22Rv1 (cell line): Measurements from ENCODE around the gene MAPK9.

Source experiments
- ZFX ChIP-seq: fragments of 450-650 bp; IDR thresholded peaks from 2 replicates; pipeline ENCODE4 v1.6.1; 2017; ENCODE audit warnings: antibody characterized with exemption, borderline replicate concordance
- TF ChIP-seq, protein P1 (sequence below): fragments of 450-650 bp; IDR thresholded peaks from 2 replicates; pipeline ENCODE4 v1.5.1; 2017; ENCODE audit warnings: mild to moderate bottlenecking

DNA sequence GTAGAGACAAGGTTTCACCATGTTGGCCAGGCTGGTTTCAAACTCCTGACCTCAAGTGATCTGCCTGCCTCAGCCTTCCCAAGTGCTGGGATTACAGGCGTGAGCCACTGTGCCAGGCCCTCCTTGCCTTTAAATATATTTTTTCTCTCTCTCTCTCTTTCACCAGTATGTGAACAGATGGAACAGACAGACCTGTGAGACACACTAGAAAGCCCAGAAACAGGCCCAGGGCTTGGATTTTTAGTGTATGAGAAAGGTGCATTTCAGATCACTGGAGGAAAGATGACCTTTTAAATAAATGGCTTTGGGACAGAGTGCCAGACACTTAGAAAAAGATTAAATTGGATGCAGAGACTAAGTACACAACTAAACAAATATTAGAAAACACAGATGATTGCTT, 86.0 kb downstream of the MAPK9 start:
- TF ChIP-seq, protein P1, sequence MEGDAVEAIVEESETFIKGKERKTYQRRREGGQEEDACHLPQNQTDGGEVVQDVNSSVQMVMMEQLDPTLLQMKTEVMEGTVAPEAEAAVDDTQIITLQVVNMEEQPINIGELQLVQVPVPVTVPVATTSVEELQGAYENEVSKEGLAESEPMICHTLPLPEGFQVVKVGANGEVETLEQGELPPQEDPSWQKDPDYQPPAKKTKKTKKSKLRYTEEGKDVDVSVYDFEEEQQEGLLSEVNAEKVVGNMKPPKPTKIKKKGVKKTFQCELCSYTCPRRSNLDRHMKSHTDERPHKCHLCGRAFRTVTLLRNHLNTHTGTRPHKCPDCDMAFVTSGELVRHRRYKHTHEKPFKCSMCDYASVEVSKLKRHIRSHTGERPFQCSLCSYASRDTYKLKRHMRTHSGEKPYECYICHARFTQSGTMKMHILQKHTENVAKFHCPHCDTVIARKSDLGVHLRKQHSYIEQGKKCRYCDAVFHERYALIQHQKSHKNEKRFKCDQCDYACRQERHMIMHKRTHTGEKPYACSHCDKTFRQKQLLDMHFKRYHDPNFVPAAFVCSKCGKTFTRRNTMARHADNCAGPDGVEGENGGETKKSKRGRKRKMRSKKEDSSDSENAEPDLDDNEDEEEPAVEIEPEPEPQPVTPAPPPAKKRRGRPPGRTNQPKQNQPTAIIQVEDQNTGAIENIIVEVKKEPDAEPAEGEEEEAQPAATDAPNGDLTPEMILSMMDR, result no peak
- no peak for TF ChIP-seq ZFX
